Hepatocyte (in vitro differentiated cells): Measurements from ENCODE around the gene FYTTD1.

ENCODE experiments used
- EZH2phosphoT487 ChIP-seq: fragments of 200-600 bp; sonication (generic); IDR thresholded peaks from one replicate; pipeline ENCODE4 v1.6.1; 2018; ENCODE audit warnings: antibody characterized with exemption, mild to moderate bottlenecking, low read depth, moderate library complexity; ENCODE audit not compliant: unreplicated experiment, severe bottlenecking
- TF ChIP-seq, protein P1 (sequence below): fragments of 200-600 bp; sonication (generic); IDR thresholded peaks from 2 replicates; pipeline ENCODE4 v1.5.1; 2016; ENCODE audit warnings: antibody characterized with exemption, mild to moderate bottlenecking; ENCODE audit not compliant: poor library complexity

DNA sequence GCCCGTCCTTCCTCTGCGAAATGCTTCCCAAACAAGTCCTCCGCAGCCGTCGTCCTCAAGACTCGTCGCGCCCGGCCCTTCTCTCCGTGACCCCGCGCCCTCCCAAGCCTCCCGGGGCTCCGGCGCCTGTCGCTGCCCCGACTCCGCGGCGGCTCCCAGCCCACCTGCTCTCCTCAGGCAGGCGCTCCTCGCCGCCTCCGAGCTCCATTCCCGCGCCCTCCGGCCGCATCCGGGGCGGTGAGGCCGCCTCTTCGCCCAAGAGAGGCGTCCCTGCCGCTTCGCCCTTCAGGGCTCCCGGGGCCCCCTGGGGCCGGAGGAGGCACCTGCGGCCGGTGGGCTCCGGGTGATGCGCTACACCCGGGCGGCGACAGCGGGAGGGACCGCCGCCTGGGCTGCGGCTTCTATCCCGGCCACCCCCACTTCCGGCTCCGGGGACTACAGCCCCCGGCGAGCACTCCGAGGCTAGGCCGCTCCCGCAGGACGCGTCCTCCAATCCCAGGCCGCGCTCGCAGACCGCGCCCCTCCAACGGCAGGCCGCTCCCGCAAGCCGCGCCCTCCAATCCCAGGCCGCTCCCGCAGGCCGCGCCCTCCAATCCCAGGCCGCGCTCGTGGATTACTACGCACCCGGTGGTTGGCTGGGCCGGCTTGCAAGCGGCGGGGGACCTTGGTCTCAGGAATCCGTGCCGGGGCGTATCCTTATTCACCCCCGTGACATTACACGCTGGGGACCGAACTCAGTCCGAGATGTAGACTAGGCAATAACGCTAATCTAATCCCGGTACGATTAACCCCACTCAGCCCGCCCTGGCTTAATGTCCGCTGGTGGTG lies 13.0 kb upstream of the FYTTD1 start, which contains the start of gene RUBCN:
- TF ChIP-seq, protein P1, sequence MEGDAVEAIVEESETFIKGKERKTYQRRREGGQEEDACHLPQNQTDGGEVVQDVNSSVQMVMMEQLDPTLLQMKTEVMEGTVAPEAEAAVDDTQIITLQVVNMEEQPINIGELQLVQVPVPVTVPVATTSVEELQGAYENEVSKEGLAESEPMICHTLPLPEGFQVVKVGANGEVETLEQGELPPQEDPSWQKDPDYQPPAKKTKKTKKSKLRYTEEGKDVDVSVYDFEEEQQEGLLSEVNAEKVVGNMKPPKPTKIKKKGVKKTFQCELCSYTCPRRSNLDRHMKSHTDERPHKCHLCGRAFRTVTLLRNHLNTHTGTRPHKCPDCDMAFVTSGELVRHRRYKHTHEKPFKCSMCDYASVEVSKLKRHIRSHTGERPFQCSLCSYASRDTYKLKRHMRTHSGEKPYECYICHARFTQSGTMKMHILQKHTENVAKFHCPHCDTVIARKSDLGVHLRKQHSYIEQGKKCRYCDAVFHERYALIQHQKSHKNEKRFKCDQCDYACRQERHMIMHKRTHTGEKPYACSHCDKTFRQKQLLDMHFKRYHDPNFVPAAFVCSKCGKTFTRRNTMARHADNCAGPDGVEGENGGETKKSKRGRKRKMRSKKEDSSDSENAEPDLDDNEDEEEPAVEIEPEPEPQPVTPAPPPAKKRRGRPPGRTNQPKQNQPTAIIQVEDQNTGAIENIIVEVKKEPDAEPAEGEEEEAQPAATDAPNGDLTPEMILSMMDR = no peak
- no peak for TF ChIP-seq EZH2phosphoT487
